GM21576 (cell line): Measurements from ENCODE around the gene NCAM2.

Experiments used
- ATAC-seq: cut with Tn5 transposase; IDR thresholded peaks from one replicate; pipeline ENCODE4 v1.9.1; 2021; ENCODE audit warnings: mild to moderate bottlenecking, moderate library complexity; ENCODE audit not compliant: unreplicated experiment

The NCAM2 gene

DNA sequence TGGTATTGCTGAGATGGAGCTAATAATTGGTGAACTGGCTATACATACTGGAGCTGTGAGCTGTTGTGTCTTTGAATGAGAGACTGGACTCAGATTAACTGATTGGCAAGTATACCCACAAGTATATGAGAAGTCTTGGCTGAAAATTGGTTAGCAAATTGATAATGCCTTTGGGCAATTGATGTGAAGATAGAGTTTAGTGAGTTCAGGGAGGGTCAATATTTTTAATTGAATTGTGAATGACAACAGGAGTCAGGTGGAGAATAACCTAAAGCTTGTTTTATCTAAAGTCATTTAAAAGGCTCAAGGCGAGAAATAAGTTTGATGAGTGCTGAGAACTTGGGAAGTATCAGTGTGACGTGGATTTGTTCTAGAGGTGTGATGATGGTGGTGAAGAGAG, 27.5 kb downstream of the NCAM2 start:
- ATAC-seq = no peak

DNA sequence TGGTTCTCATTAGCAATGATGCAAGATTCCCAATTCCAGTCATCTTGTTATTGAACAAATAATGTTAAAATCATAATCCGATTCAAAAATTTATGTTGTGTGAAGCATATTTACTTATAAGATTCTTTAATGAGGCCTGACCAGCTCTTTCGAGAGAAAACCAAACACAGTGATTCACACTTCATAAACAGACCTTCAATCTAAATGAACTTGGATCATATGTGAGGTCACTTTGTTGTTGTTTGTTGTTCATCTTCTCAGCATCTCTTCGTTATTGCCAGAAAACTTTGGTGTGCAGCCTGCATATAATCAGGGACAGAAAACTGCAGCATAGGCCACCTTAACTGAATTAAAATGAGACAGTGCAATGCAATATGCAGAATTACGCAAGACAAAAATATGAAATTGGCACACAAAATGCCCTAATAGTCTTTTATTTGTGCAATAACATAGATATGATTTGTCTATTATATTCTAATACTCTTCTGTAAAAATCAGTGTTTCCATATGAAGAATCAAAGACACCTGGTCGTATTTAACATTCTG, 30.1 kb downstream of the NCAM2 start:
- ATAC-seq = no peak

DNA sequence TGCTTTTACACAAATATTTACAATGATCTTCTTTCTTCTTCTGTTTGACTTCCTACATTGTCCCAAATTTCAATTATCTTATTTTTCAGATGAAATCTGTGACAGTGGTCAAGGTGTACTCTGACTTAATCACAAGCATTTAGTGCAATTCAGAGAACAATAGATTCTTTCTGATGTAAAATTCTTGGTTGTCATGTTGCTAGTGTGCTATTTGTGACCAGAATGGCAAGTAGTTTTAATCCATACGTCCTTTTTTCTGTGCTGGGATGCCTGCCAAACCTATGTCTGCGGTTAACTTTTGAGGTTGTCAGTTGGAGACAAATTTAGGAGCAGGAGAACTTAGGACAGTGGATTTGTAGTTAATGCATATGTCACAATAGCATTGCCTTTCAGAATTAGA, 31.0 kb downstream of the NCAM2 start:
- ATAC-seq = no peak

DNA sequence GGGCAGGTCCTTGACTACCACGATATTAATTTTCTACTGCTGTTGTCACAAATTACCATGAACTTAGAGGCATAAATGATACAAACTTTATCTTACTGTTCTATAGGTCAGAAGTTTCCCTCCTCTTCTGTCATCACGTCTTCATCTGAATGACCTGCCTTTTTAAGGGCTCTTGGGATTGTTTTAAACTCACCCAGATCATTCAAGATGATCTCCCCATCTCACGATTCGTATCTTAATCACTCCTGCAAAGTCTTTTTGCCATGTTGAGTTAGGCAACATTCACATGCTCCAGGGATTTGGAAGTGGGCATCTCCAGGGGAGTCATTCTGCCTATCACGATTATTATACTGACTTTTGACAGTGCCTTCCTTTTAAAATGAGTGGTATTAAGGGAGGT, 32.1 kb downstream of the NCAM2 start:
- ATAC-seq = no peak

DNA sequence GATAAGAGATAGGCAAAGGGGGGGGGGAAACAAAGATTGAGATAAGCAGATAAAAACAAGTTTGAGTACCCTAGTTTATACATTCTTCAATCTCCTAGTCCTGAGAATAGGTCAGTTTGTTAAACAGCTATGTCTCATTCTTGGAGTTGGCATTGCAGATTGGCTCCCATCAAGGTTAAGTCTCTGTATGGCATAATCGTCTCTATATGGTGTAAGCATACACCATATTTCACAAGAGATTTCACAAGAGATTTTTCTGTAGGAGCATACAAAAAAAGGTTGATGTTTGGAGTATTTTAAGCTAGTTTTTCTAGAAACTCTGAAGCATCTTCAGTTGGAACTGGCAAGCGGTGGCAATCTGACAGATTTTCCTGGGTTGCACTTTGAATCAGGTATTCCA, 35.8 kb downstream of the NCAM2 start:
- ATAC-seq = no peak

DNA sequence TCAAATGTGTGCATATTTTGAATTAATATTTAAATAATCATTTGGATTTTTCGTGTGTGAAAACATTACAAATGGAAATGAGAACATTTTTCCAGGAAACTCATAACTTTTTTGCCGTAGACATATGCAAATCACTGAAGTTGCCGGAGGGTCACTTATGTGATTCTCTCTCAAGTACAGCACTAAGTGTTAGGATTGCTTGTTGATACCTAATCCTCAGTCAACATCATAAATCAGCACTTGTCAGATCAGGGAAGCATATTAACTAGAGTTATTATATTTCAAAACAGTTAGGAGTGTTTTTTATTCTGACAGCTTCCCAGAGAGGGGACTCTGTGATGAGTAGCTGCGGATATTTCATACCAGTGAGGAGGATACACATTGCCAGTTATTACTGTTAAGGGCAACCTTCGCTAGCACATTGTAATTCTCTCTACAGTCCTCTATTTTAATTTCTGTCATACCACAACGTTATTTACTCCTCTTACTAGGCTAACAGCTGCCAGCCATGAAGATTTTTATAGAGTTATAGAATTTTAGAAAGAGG, 41.5 kb downstream of the NCAM2 start:
- ATAC-seq = no peak

DNA sequence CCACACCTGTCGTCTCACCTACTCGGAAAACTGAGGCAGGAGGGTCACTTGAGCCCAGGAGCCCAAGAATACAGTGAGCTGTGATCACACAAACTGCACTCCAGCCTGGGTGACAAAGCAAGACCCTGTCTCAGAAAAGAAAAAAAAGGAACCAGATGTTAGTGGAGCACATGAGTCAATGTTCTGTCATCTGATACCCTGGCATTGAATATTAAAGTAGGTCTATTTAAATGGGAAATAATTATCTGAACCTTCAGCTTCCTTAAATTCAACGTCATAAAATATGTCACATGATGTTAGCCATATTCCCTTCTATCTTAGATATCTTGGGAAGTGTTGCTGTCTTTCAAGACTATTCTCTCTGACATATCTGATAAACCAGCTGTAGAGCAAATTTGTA, 47.3 kb downstream of the NCAM2 start:
- no peak for ATAC-seq

DNA sequence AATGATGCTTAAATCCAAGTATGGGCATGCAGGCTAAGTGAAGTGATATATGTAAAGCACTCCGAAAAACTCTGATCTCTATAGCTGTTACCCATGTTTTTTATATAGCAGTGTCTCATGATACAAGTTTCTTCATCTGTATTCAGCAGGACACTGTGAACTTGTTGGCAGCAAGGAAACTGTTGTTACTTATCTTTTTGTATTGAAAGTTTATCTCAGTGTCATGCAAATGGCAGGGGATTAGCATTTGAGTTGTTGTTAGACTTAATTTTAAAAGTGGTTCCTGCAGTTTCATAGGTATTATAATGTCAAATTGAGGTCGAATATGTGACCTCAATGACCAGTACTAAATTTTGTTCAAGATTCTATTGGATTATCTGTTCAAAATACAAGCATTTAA, 47.9 kb downstream of the NCAM2 start:
- no peak for ATAC-seq

DNA sequence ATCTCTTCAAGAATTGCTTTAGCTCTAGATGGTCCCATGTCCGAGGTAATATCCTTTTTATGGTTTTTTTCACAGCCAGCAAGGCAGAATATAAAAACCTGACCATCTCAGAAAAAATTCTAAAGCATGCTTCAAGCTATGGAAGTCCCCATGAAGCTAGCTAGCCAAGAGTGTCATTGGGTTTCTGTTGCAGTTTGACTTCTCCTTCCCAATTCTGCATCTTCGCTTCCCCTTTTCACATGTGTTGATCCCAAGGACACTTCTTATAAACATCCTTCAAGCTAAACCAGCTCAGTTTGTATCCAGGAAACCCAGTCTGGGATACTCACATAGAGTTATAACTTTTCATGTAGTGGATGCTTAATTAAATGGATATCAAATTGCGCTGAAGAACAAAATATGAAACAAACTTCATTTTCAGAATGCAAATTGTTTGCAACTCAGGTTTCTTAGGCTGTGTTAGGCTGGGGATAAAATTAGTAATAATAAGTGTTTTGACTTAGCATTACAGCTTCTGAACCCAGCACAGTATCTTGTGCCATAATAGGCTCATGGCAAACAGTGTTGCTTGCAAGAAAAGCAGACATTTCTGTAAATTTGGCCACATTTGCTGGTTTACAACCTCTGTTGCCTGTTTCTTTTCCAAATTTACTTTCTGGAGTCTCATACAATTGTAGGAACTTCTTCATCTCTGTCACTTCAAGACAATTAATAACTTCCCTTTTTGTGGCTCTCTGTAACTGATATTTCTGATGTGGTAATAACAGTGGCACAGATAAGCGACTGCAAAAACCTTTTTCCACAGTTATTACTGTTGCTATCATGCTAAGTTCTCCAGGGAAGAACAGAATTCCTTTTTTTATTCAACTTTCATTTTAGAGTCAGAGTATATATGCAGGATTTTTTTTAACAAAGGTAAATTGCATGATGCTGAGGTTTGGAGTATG, 53.2 kb downstream of the NCAM2 start:
- ATAC-seq = no peak

DNA sequence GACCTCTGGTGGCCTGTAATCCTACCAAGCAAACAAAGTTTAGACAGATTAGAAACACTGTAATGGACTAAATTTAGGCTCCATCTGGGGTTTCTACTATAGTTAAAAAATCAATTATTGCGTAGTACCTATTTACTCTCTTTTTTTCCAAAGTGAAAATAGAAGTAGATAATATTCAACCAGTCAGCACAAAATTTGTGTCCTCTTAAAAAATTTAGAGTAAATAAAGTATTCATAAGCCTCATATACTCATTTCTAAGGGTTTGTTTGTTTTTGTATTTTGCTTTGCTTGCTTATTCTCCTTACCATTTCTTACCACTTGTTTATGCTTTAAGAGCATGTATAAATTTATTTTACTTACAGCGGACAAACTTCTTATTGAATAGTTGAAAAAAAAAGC, 54.5 kb downstream of the NCAM2 start:
- no peak for ATAC-seq

DNA sequence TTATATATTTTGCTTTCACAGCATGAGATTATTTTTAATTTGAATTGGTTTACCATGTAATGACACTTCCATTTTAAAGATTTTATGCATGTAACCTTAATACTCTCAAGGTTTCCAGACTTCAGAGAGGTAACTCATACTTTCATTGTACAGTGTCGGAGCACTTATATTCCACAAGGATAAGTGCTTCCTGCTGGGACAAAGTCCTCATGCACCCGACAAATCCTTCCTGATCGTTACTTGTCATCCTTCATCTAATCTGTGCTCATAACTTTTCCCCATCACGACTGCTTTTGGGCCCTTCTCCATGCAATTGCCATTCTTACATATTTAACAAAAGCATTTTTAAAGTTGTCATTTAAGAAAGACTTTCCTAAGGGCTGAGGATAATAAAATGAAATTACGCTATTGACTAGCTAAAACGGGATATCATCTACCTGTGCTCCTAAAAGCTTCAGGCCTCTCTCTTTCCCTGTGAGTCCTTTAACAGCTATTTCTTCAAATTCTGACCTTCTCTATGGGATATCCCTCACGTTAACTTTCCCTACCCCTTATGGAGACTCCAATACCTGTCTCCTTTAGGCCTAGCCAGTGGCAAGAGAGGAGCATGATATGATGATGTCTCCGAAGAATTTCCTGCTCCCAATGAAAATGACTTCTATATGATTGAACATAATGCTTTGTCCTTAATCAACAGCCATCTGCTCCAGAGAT, 59.3 kb downstream of the NCAM2 start:
- ATAC-seq = no peak

DNA sequence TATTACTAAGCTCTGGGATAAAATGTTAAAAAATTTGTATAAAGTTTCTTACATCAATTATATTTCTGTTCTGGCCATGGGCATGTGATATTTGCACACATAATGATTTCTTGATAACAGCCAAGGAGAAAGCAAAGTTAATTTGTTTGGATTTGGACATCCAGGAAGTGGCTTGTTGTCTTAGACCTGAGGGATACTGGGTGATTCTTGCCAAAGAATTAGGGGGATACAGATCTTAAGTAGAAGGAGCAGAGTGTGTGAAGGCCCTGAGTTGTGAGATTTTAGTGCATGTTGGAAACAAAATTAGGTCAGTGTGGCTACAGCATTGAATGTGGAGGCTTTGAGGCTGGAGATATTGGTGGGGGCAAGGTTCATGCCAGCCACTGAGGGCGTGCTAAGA, 65.6 kb downstream of the NCAM2 start:
- ATAC-seq = no peak

DNA sequence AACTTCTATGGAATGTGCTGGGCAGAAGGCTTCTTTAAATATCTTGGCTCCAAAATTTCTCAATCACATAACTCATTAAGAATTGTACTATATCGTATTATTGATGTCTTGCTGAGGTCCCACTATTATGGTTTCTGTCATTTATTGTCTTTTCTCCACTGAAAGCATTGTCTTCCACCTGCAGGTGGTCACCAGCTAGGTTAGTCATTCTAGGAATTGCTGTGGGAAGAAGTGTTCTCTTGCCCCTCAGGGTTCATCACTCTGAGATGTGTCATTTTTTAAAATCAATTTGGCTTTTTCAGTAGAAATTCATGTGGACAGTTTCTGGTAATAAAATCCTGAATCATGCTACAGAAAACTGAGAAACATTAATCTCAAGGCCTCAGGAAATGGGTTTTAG, 66.1 kb downstream of the NCAM2 start:
- no peak for ATAC-seq

DNA sequence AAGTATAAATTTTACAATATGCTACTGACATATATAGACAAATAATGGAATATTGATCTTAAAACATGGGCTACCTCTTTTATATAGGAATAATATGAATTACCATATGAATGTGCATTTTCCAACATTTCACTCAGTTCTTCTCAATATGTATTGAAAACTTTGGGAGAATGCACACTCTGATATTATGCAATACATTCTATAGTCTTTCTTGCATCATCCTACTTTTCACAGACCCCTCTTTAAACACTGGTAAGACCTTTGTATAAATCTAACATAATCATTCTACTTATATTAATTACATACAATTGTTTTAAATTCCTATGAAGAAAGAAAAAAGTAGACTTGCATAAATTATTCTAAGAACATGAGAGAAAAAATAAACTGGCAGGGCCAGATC, 69.2 kb downstream of the NCAM2 start:
- ATAC-seq = no peak

DNA sequence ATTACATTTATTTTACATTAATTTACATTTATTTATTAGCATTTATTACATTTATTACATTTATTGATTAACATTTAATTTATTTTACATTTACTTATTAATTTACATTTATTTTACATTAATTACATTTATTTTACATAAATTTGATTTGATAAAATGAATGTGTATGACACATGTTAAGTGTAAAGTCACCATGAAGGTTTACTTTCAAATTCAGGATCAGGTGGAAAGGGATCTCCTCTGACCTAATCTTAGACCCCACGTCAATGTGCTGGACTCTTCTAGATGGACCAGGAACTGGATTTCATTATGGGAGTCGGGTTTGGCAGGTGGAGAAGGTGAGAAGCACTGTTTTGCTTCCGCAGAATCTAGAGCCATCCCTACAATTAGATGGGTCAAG, 76.1 kb downstream of the NCAM2 start:
- ATAC-seq = no peak

DNA sequence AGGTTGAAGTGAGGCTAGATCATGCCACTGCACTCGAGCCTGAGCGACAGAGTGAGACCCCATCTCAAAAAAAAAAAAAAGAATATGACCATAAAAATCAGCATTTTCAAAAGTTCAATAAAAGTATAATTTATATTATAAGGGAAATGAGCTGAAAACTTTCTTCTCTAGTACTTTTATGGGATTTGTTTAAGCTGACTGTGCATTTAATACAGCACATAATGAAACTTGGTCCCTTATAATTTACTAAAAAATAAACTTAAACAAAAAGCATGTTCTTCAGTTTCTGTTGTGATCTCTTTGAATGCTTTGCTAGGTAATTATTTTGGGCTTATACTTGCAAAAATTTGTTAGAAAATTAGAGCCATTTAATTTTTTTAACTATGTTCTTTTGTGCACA, 77.8 kb downstream of the NCAM2 start:
- ATAC-seq = no peak

DNA sequence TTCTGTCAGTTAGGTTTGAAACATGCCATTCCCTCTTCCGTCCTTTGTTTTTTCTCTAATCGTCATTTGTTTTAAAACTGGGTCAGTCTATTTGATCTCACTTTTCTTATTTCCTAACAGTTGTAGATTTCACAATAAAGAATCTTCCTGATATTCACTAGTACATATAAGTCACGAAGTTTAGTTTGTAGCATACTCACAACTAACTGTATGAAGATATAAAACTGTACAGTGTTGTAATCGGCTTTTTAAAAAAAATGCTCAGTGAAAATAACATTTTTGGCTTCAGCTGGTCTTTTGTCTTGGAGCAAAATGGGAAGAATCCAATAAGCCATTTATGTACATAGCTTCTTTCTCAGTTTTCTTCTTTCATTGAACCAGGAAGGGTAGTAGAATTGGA, 78.3 kb downstream of the NCAM2 start:
- ATAC-seq = no peak

DNA sequence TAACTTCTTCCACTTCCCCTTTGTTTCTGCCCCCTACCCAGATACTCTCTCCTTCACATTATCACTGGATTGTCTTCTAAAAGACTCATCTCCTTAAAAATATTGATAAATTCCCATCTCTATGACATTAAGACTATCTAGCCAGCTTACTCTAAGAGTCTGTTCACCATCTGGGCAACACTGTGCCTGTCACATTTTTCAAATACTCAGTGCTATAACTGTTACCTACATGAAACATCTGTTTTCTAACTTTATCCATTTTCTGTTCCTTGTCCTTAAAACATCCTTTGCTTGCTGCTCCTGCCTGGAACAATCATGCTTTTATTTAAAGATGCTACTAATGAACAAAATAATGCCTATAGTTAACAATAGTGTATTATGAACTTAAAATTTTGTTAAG, 81.4 kb downstream of the NCAM2 start:
- ATAC-seq = no peak

DNA sequence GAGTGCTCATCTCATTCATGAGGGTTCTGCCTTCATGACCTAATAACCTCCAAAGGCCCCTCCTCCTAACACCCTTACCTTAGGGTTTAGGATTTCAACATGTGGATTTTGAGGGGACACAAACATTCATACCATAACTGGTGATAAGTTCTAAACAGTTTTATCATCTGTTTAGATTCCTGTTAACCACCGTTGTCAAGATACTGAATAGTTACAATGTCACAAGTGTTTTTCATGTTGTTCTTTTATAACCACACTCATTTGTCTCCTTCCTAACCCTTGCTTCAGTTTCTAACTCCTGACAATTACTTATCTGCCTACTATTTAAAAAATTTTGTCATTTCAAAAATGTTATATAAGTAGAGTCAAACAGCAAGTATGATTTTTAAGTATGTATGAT, 86.0 kb downstream of the NCAM2 start:
- ATAC-seq = no peak

DNA sequence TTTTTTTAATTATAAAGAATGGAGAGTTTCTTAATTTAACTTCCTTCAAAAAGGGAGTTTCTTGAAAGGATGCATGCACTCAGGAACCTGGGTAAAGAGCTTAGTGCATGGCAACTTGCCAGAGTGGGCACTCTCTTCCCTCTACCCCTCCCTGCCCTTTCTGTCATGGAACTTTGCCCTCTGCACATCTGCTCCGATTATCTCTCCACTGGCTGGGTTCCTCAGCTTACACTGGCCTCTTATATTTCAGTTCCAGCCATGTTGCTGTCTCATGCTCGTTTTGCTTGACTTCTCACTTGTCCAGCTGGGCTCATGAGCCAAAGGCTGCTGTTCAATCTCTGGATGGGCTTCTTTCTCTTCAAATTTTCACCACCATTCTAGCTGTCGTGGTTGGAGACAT, 87.0 kb downstream of the NCAM2 start:
- no peak for ATAC-seq

DNA sequence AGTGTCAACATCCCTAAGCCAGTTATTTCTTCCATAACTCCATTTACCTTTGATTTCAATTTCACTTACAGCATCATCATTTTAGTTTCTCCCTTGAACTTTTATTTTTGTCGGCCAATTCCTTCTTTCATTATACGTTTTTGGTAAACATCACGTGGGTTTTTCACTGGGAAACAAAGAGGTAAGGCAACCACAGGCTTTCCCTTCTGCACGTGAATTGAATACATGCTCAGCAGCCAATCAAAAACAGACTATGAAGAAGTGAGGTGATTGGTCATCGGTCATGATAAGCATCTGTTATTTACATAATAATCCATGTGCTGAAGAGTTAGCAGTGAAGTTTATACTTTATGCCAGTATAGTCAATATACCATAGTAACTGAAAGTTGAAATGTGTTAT, 98.7 kb downstream of the NCAM2 start:
- no peak for ATAC-seq

DNA sequence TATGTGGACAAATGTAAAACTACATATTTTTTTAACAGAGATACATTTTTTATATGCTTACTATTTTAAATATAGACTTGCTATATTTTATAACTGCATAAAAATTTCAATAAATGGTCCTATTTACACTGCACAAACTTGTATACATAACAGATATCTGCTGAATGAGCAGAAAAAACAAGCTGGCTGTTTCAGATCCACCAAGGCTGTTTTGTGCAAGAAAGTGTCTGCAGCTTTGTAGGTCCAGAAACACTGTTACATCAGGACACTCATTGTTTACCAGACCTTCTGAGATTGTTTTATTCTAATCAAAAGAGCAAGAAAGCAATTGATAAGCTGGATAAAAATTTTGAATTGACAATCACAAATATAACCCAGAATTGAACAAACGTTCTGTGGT, 99.3 kb downstream of the NCAM2 start:
- no peak for ATAC-seq
